DMS 273 (cell line): ENCODE results near the gene HEG1.
A peak's percentile ranks its signal among the peaks of the same experiment; 100 is the strongest.

Experiments
- DNase-seq: peaks from one replicate; lab custom pipeline; 2025; ENCODE audit not compliant: unreplicated experiment; lab: John Stamatoyannopoulos, UW

The HEG1 gene

GRCh38 chr3:125072749-125073389, 17.1 kb upstream of the HEG1 start:
- peak; percentile 93 for DNase-seq

GRCh38 chr3:125072301-125072700, 16.5 kb upstream of the HEG1 start:
- peak; percentile 95 for DNase-seq

GRCh38 chr3:125069968-125070745, 14.4 kb upstream of the HEG1 start:
- DNase-seq = no peak

GRCh38 chr3:125069452-125069851, 13.7 kb upstream of the HEG1 start:
- DNase-seq = no peak

DNA sequence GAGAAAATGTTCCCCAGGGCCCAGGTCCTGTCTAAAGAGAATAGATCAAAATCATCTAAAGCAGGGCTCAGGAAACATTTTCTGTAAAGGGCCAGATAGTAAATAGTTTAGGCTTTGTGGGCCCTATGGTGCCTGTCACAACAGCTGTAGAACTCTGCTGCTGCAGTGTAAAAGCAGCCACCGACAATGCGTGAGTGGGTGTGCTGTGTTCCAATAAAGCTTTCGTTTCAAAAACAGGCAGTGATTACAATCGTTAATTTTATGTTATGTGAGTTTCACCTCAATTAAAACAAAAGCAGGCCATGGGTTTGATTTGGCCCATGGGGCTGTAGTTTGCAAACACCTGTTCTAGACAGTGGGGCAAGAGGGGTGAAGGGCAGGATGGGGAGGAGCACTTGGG, 12.5 kb upstream of the HEG1 start:
- DNase-seq = no peak

- DNase-seq = no peak
Measured at GRCh38 chr3:125067225-125067624, 11.4 kb upstream of the HEG1 start.

DNA sequence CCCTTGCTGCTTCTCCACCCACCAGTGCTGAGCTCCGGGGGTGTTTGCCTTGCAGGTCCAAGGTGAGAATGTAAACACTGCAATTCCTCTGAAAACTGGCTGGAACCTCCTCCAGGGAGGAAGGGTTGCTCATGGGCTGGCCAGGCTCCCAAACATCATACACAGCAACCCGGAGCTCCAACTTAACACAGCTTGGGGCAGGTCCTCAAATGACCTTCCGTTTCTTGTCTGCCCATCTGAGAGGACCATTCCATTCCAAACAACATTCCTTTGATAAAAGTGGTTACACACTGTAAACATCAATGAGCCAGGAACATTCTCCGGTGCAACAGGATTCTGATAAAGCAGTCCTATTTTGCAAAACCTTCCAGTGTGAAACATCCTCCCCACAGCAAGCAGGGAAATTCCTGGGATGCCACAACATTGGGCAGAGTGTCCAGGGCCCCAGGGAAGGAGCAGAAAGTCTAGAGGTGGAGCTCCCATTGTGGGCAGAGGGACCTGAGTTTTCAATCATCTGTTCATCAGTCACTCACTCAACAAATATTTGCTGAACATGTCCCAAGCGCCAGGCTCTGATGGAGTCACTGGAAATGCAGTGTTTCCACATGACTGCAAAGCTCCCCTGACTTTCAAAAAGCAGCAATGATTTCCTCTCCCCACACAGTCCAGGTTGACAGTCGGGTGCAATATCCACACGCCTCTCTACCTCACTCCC, 7.3 kb upstream of the HEG1 start:
- no peak for DNase-seq

DNA sequence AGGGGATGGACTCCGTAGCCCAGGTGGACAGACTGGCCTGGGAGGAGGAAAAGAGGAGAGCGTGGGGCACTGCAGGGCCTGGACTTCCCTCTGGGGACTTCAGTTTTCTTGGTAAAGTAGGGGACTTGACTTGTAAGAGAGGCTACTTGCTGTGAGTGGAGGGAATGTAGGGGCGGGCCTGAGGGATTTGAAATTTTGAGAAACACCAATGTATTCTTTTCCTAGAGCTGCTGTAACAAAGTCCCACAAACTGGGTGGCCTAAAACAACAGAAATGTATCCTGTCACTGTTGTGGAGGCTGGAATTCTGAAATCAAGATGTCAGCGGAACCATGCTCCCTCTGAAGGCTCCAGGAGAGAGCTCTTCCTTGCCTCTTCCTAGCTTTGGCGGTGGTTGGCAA, 5.8 kb upstream of the HEG1 start:
- DNase-seq = no peak

- DNase-seq = no peak
Measured at GRCh38 chr3:125061170-125061569, 5.4 kb upstream of the HEG1 start.

- DNase-seq = peak; percentile 28
Measured at GRCh38 chr3:125059488-125060245, 3.9 kb upstream of the HEG1 start.

- no peak for DNase-seq
Measured at GRCh38 chr3:125058959-125059358, 3.2 kb upstream of the HEG1 start.

DNA sequence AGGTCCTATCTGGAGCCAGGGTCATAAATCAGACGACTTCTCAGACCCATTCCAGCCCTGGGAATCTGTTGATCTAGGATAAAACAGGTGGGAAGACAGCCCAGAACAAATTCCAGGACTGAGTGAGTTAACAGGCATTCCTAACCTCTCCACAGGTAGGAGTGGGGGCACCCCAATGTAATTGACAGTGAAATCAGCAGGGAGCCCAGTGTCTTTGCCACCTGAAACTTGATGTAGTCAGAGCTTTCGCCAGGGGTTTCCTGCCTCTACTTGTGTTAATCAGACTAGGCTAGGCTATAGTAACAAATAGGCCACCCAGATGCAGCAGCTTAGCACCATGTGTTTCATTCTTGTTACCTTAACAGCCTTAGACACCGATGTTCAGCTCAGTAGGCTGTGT, 2.7 kb upstream of the HEG1 start:
- DNase-seq = no peak

DNA sequence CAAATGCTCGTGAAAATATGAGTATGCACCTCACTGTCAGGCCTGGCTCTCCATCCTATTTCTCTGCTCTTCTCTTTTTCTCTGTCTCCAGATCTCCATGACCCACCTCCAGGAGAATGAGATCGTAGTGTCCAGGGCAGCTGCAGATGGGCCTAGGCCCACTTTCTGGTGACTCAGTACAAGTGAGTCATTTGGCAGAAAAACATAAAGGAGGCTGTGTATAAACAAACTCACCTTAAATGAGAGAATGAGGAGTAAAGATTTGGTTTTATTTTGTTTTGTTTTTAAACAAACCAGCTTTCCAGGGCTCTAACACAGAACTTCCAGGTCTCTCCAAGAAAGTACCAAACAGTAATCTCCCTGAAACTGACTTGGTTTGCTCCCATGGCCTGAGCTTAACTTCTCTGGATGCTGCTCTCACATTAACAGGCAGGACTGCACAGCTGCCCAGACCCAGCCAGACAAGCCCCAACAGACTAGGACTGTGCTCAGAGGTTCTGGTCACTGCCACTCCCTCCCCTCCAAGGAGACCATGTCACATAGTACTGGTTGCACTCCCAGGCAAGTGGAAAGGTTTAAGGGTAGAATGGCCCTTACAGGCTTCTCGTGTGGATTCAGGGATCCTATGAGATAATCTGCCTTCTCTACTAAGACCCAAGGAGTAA, 1.5 kb upstream of the HEG1 start:
- peak; percentile 46 for DNase-seq

GRCh38 chr3:125055331-125055912, 375 bp downstream of the HEG1 start:
- DNase-seq = peak; percentile 89

DNA sequence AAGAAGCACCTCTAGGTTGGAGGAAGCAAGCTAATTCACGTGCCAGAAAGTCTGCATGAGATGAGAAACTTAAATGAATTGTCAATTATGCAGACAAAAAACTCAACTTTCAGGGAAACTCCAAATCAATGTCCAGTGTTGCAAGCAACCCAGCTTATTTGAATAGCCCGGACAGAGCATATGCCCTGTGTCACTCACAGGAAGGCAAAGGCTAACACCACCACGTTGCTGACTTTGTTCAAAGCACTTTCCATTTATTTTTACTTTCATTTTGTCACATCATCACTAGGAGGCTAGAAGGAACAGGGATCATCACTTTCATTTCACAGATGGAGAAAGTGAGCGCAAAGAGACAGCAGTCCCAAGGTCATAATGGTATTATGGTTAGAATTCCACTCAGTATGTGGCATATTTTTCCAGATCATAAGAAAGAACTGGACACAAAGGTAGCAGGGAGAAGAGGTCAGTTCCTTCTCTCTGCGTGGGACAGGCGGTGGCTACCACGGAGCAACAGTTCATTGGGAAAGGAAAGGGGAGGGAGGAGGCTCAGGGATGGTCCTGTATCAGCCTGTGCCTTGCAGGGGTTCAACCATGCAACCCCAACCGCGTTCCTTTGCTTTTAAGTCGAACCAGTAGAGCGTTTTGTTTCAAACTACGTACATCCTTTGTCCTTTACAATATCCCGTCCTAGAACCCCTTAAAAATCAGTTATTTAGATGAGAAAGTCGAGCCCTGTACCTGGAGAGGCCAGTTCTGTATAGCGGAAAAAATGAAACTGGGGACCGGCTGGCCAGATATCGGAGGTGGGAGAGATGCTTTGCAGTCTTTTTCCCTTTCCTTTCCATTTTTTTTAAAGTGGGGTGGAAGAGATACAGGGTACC, 1.1 kb downstream of the HEG1 start:
- DNase-seq = peak; percentile 72

DNA sequence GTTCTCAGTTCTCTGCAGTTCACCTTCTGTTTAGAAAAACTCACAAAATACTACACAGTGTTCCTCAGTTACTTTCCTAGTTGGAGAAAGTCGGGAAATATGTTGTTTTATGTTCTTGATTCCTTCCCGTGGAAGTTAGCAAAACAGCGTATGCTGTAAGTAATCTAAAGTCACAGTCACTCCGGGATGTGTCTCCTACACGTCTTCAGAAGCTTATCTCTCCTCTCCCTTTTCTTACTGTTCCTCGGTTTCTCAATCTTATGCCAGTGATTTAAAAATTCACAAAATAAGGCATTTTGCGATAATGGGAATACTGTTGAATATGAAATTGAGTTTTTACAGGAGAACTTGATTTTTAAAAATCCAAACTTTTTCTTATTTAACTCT, 1.7 kb downstream of the HEG1 start:
- DNase-seq = no peak

GRCh38 chr3:125053304-125053699, 2.5 kb downstream of the HEG1 start:
- no peak for DNase-seq

GRCh38 chr3:125052624-125053303, 3.0 kb downstream of the HEG1 start:
- peak; percentile 77 for DNase-seq
